Neural progenitor cell (in vitro differentiated cells): ENCODE measurements around the gene IFNAR1. TPM values are rescaled to one million over a fixed set of nuclear protein-coding genes. Genes with fewer than 3 reads are reported as not detected.

Experiments used
- DNase-seq: peaks from one replicate; pipeline ENCODE4 v3.0.0-alpha.2; 2016; ENCODE audit warnings: low spot score
- H2AFZ ChIP-seq: fragments of 200-600 bp; sonication (generic); replicated peaks from 2 replicates; pipeline ENCODE4 v1.6.1; 2016; ENCODE audit warnings: antibody characterized with exemption
- H3F3A ChIP-seq: fragments of 200-600 bp; sonication (generic); 2 replicates; pipeline ENCODE4 v1.6.1; 2016; ENCODE audit warnings: antibody characterized with exemption, low read depth
- H3K27ac ChIP-seq: fragments of 200-600 bp; sonication (generic); 2 replicates; pipeline ENCODE4 v1.5.1; 2016; ENCODE audit warnings: mild to moderate bottlenecking
- H3K27me3 ChIP-seq: fragments of 200-600 bp; sonication (generic); 2 replicates; pipeline ENCODE4 v1.6.1; 2016; ENCODE audit warnings: mild to moderate bottlenecking, moderate library complexity
- H3K36me3 ChIP-seq: fragments of 200-600 bp; sonication (generic); 2 replicates; pipeline ENCODE4 v1.5.1; 2016
- H3K4me1 ChIP-seq: fragments of 200-600 bp; sonication (generic); 2 replicates; pipeline ENCODE4 v1.6.1; 2016; ENCODE audit warnings: mixed run types
- H3K4me2 ChIP-seq: fragments of 200-600 bp; sonication (generic); 2 replicates; pipeline ENCODE4 v1.6.1; 2016
- H3K4me3 ChIP-seq: fragments of 200-600 bp; sonication (generic); 2 replicates; pipeline ENCODE4 v1.5.1; 2016
- H3K79me2 ChIP-seq: fragments of 200-600 bp; sonication (generic); 2 replicates; pipeline ENCODE4 v1.6.1; 2016; ENCODE audit warnings: low read depth
- H3K9ac ChIP-seq: fragments of 200-600 bp; sonication (generic); 2 replicates; pipeline ENCODE4 v1.6.1; 2016
- H3K9me3 ChIP-seq: fragments of 200-600 bp; sonication (generic); 2 replicates; pipeline ENCODE4 v1.5.1; 2016; ENCODE audit warnings: low read depth
- H4K20me1 ChIP-seq: fragments of 200-600 bp; sonication (generic); 2 replicates; pipeline ENCODE4 v1.6.1; 2016; ENCODE audit warnings: low read depth
- H3K27ac Mint-ChIP-seq: 3 replicates; pipeline ENCODE4 v1.8.0; 2021; ENCODE audit warnings: mixed read lengths
- H3K27me3 Mint-ChIP-seq: 2 replicates; pipeline ENCODE4 v1.8.0; 2022; ENCODE audit warnings: low read depth, mild to moderate bottlenecking, inconsistent platforms, moderate library complexity, mixed read lengths; ENCODE audit not compliant: insufficient read depth
- H3K36me3 Mint-ChIP-seq: 3 replicates; pipeline ENCODE4 v1.8.0; 2021; ENCODE audit warnings: mixed read lengths
- H3K4me1 Mint-ChIP-seq: 3 replicates; pipeline ENCODE4 v1.8.0; 2021; ENCODE audit warnings: mixed read lengths
- H3K4me3 Mint-ChIP-seq: 3 replicates; pipeline ENCODE4 v1.8.0; 2021; ENCODE audit warnings: mild to moderate bottlenecking, moderate library complexity, mixed read lengths
- H3K9me3 Mint-ChIP-seq: 3 replicates; pipeline ENCODE4 v1.8.0; 2020; ENCODE audit warnings: mixed read lengths
- CTCF ChIP-seq: fragments of 200-600 bp; sonication (generic); IDR thresholded peaks from 2 replicates; pipeline ENCODE4 v1.5.1; 2017; ENCODE audit warnings: antibody characterized with exemption, mild to moderate bottlenecking
- EZH2 ChIP-seq: fragments of 200-600 bp; sonication (generic); IDR thresholded peaks from 2 replicates; pipeline ENCODE4 v1.6.1; 2017; ENCODE audit warnings: antibody characterized with exemption, mild to moderate bottlenecking, moderate library complexity
- EZH2phosphoT487 ChIP-seq: fragments of 200-600 bp; sonication (generic); IDR thresholded peaks from 2 replicates; pipeline ENCODE4 v1.6.1; 2017; ENCODE audit warnings: antibody characterized with exemption
- total RNA-seq: library from RNA; depleted of rRNA; stranded (reverse); fragments of >200 nt; gene quantifications from 2 replicates; pipeline ENCODE4 v1.2.3, GENCODE V29; 2015; ENCODE audit warnings: low replicate concordance

The IFNAR1 gene
- total RNA-seq: 6.0 and 9.5 TPM in 2 replicates

GRCh38 chr21:33324291-33325221, at the start of gene IFNAR1:
Gene IFNAR1 (plus strand): TSS chr21:33324970. CDS start chr21:33325056, 86 bp downstream.
- peaks cover 8% of the 10 kb centered on the region for H3K4me1 ChIP-seq
- H4K20me1 ChIP-seq: no peaks in the 10 kb centered on the region
- no peaks in the 10 kb centered on the region for H3K9me3 ChIP-seq
- H3K27me3 ChIP-seq: no peaks in the 10 kb centered on the region
- H3K27ac Mint-ChIP-seq: no peak within 1 kb of the TSS
- no peaks in the 10 kb centered on the region for H3K36me3 ChIP-seq
- H3K4me3 ChIP-seq: peak within 1 kb of the TSS; percentile 63
- peaks cover 25% of the 10 kb centered on the region for H3F3A ChIP-seq
- peak; percentile 100 for DNase-seq
- H3K9me3 Mint-ChIP-seq: peaks cover 11% of the 10 kb centered on the region
- H3K9ac ChIP-seq: peak within 1 kb of the TSS; percentile 57
- H3K27me3 Mint-ChIP-seq: peaks cover 1% of the 10 kb centered on the region
- TF ChIP-seq EZH2phosphoT487: peak; percentile 31
- no peak for TF ChIP-seq CTCF
- TF ChIP-seq EZH2: peak; percentile 26
- no peak within 1 kb of the TSS for H3K4me3 Mint-ChIP-seq
- H3K36me3 Mint-ChIP-seq: peaks cover 14% of the 10 kb centered on the region
- peaks cover 46% of the 10 kb centered on the region for H3K79me2 ChIP-seq
- peaks cover 4% of the 10 kb centered on the region for H3K4me1 Mint-ChIP-seq
- H3K4me2 ChIP-seq: peak within 1 kb of the TSS; percentile 89
- H3K27ac ChIP-seq: no peak within 1 kb of the TSS
- H2AFZ ChIP-seq: peak within 1 kb of the TSS; percentile 93

- H3K4me2 ChIP-seq: no peak overlapping the region
- peaks cover 9% of the 10 kb centered on the region for H3K9me3 Mint-ChIP-seq
Measured at GRCh38 chr21:33278721-33279120, 46.0 kb upstream of the IFNAR1 start.

GRCh38 chr21:33279330-33279820, 45.4 kb upstream of the IFNAR1 start:
- Mint-ChIP-seq H3K4me1 (peaks cover 2% of the 10 kb centered on the region), H3K4me3 (no peak overlapping the region), H3K36me3 (peaks cover 26% of the 10 kb centered on the region), H3K27me3 (no peaks in the 10 kb centered on the region), H3K9me3 (peaks cover 9% of the 10 kb centered on the region), H3K27ac (no peak overlapping the region)
- DNase-seq: no peak
- H3K27me3 ChIP-seq: no peaks in the 10 kb centered on the region
- no peaks in the 10 kb centered on the region for H3F3A ChIP-seq
- TF ChIP-seq CTCF (no peak), EZH2 (no peak), EZH2phosphoT487 (no peak)
- H2AFZ ChIP-seq: no peak overlapping the region
- H3K79me2 ChIP-seq: no peaks in the 10 kb centered on the region
- no peak overlapping the region for H3K4me3 ChIP-seq
- no peaks in the 10 kb centered on the region for H3K36me3 ChIP-seq
- H3K9ac ChIP-seq: no peak overlapping the region
- no peaks in the 10 kb centered on the region for H3K4me1 ChIP-seq
- no peak overlapping the region for H3K4me2 ChIP-seq
- H3K27ac ChIP-seq: no peak overlapping the region
- H4K20me1 ChIP-seq: no peaks in the 10 kb centered on the region
- H3K9me3 ChIP-seq: no peaks in the 10 kb centered on the region

More at GRCh38 chr21:33278721-33279120, 46.0 kb upstream of the IFNAR1 start:
- no peaks in the 10 kb centered on the region for H3K4me1 ChIP-seq
- Mint-ChIP-seq H3K36me3 (peaks cover 26% of the 10 kb centered on the region), H3K4me1 (no peaks in the 10 kb centered on the region), H3K27ac (no peak overlapping the region), H3K27me3 (no peaks in the 10 kb centered on the region), H3K4me3 (no peak overlapping the region)
- no peaks in the 10 kb centered on the region for H3F3A ChIP-seq
- no peaks in the 10 kb centered on the region for H3K36me3 ChIP-seq
- no peaks in the 10 kb centered on the region for H3K79me2 ChIP-seq
- no peak overlapping the region for H3K27ac ChIP-seq
- no peaks in the 10 kb centered on the region for H4K20me1 ChIP-seq
- no peaks in the 10 kb centered on the region for H3K27me3 ChIP-seq
- no peak overlapping the region for H3K9ac ChIP-seq
- H3K9me3 ChIP-seq: no peaks in the 10 kb centered on the region
- H3K4me3 ChIP-seq: no peak overlapping the region
- DNase-seq: no peak
- TF ChIP-seq EZH2 (no peak), EZH2phosphoT487 (no peak), CTCF (no peak)
- H2AFZ ChIP-seq: no peak overlapping the region
